Muscle layer of colon (tissue), 2 donors: ENCODE results near the gene SNX21.
"Not testable (repeated sequence)": the region's sequence is repeated elsewhere in the genome, so short reads cannot be mapped to it uniquely, and the experiment has no call there.

ENCODE experiments used
- H3K27ac ChIP-seq: one replicate; pipeline ENCODE4 v1.7.0; 2013; ENCODE audit warnings: low read depth, mild to moderate bottlenecking, low read length, moderate library complexity
- H3K27me3 ChIP-seq, 2 donors: one replicate each; pipeline ENCODE4 v1.7.0; 2013; ENCODE audit warnings: low read length in 2 of 2, mild to moderate bottlenecking in 2 of 2; ENCODE audit not compliant: insufficient read depth in 2 of 2, control insufficient read depth in 1 of 2
- H3K36me3 ChIP-seq: one replicate; pipeline ENCODE4 v1.7.0; 2013; ENCODE audit warnings: mild to moderate bottlenecking, low read length; ENCODE audit not compliant: insufficient read depth
- H3K4me1 ChIP-seq: one replicate; pipeline ENCODE4 v1.7.0; 2013; ENCODE audit warnings: mild to moderate bottlenecking, low read length; ENCODE audit not compliant: insufficient read depth
- H3K4me3 ChIP-seq, 2 donors: one replicate each; pipeline ENCODE4 v1.7.0; 2013; ENCODE audit warnings: low read length in 2 of 2, low read depth in 1 of 2, mild to moderate bottlenecking in 1 of 2, moderate library complexity in 1 of 2
- H3K9ac ChIP-seq: one replicate; pipeline ENCODE4 v1.7.0; 2013; ENCODE audit warnings: low read length
- H3K9me3 ChIP-seq: one replicate; pipeline ENCODE4 v1.7.0; 2013; ENCODE audit warnings: mild to moderate bottlenecking, low read length
- donor health status: abdominal sarcoma.
- donor health status: Adenocarcinoma of cecum.

SNX21 gene

DNA sequence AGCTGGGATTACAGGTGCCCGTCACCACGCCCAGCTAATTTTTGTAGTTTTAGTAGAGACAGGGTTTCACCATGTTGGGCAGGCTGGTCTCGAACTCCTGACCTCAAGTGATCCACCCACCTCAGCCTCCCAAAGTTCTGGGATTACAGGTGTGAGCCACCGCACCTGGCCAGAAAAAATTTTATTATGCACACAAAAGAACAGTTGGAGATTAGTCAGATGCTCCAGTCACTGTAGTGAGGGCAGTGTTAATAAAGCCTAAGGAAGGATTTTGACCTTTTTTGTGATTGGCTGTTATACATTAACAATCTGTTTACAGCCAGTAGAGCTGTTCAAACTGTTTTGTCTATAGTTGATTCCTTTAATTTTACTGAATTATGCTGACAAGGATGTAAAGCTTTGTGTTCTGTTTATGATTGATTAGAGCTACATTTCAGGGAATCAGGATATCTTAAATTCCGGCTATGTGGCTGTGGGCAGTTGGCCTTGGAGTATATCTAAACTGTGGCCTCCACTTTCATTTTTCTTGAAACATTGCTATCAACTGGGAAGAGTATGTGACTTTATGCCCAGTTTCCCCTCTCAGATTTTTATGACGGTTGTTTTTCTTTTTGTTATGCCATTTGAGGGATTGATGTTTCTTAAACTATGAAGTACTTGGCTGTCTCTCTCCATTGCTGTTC is 33.7 kb downstream of the SNX21 start:
- Histone ChIP-seq H3K27ac (no peak overlapping the region), H3K9me3 (no peaks in the 10 kb centered on the region), H3K4me1 (peaks cover 6% of the 10 kb centered on the region), H3K36me3 (no peaks in the 10 kb centered on the region), H3K4me3 (no peak overlapping the region), H3K27me3 (no peaks in the 10 kb centered on the region), H3K9ac (no peak overlapping the region)

- Histone ChIP-seq H3K27me3 (no peaks in the 10 kb centered on the region), H3K4me3 (no peak overlapping the region), H3K9me3 (no peaks in the 10 kb centered on the region), H3K27ac (no peak overlapping the region), H3K9ac (no peak overlapping the region), H3K36me3 (no peaks in the 10 kb centered on the region), H3K4me1 (peaks cover 6% of the 10 kb centered on the region)
Observed at GRCh38 chr20:45867819-45868176, 34.2 kb downstream of the SNX21 start.

- Histone ChIP-seq H3K27me3 (no peaks in the 10 kb centered on the region), H3K4me3 (no peak overlapping the region), H3K9ac (no peak overlapping the region), H3K9me3 (no peaks in the 10 kb centered on the region), H3K4me1 (peaks cover 2% of the 10 kb centered on the region), H3K27ac (no peak overlapping the region), H3K36me3 (peaks cover 12% of the 10 kb centered on the region)
Observed at GRCh38 chr20:45872626-45873025, 39.0 kb downstream of the SNX21 start.

- peaks cover 20% of the 10 kb centered on the region for H3K36me3 ChIP-seq
- no peak overlapping the region for H3K27ac ChIP-seq
- no peak overlapping the region for H3K9ac ChIP-seq
- H3K9me3 ChIP-seq: no peaks in the 10 kb centered on the region
- no peaks in the 10 kb centered on the region for H3K27me3 ChIP-seq
- no peaks in the 10 kb centered on the region for H3K4me1 ChIP-seq
- H3K4me3 ChIP-seq: no peak overlapping the region
Observed at GRCh38 chr20:45873409-45874103, 40.0 kb downstream of the SNX21 start.

GRCh38 chr20:45874104-45874481 is 40.5 kb downstream of the SNX21 start:
- H3K9ac ChIP-seq, H3K4me3 ChIP-seq, H3K27ac ChIP-seq, H3K27me3 ChIP-seq, H3K4me1 ChIP-seq, H3K9me3 ChIP-seq: not testable (repeated sequence)
- peaks cover 20% of the 10 kb centered on the region for H3K36me3 ChIP-seq

GRCh38 chr20:45874576-45874975 is 41.0 kb downstream of the SNX21 start:
- Histone ChIP-seq H3K4me1 (no peaks in the 10 kb centered on the region), H3K9me3 (no peaks in the 10 kb centered on the region), H3K9ac (no peak overlapping the region), H3K36me3 (peaks cover 20% of the 10 kb centered on the region), H3K4me3 (no peak overlapping the region), H3K27me3 (no peaks in the 10 kb centered on the region), H3K27ac (no peak overlapping the region)

GRCh38 chr20:45878076-45878761 is 44.6 kb downstream of the SNX21 start:
- Histone ChIP-seq H3K4me3 (no peak overlapping the region), H3K9me3 (no peaks in the 10 kb centered on the region), H3K4me1 (peaks cover 5% of the 10 kb centered on the region), H3K27ac (no peak overlapping the region), H3K9ac (no peak overlapping the region), H3K36me3 (peaks cover 33% of the 10 kb centered on the region), H3K27me3 (no peaks in the 10 kb centered on the region)

DNA sequence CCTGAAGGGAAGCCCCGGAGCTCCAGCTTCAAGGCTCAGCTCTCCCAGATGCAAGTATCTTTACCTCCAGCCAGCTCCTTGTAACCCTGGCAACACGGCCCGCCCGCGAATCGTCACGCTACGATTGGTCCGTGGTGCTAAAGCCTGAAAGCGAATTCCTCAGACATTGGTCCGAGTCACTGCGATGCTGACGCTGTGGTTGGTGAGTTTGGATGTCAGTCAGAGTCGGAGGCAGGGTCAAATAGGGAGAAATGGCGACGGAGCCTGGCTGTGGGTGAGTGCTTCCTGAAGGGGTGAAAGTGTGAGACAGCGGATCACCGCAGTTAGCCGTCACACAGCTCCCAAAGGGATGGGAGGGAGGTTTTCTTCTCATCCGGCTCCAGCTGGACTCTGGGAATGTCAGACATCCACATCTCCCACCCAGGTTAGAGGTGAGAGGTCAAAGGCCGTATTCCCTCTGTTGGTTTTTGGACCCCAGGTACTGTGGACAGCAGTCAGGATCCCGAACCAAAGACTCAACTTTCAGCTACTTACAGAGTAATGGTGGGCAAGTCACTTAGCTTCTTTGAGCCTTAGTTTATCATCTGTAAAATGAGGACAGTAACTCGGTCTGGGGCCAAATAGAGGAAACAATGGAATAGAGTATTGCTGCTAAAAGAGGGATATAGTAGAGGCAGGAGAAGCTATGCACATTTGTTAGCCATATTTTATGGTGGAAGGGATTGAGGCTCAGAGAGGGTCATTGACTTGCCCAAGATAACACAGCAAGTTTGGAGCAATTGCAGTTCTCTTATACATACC is 47.6 kb downstream of the SNX21 start, which contains the start of gene ZSWIM1:
TSS of gene ZSWIM1 (plus strand) at position 240 of the 801 bp plus-strand sequence. CDS start 1,366 bp downstream, outside the sequence.
- Histone ChIP-seq H3K9me3 (no peaks in the 10 kb centered on the region), H3K4me1 (peaks cover 5% of the 10 kb centered on the region), H3K27ac (peak within 1 kb of the TSS; percentile 88), H3K4me3 (peak within 1 kb of the TSS; percentile 60 to 80), H3K36me3 (peaks cover 41% of the 10 kb centered on the region), H3K9ac (peak within 1 kb of the TSS; percentile 65), H3K27me3 (no peaks in the 10 kb centered on the region)

DNA sequence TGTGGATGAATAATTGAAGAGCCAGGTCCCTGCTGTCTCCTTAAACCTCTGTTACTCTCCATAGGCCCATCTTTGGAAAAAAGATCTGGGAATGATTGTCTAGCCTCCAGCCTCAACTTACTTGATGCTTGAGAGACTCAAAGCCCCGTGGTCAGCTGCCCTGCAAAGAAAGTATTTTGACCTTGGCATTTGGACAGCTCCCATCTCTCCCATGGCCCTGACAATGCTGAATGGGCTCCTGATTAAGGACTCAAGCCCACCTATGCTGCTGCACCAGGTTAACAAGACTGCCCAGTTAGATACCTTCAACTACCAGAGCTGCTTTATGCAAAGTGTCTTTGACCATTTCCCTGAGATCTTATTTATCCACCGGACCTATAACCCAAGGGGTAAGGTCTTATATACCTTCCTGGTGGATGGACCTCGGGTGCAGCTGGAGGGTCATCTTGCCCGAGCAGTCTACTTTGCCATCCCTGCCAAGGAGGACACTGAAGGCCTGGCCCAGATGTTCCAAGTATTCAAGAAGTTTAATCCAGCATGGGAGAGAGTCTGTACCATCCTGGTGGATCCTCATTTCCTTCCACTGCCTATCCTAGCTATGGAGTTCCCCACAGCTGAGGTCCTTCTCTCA is 49.0 kb downstream of the SNX21 start:
- Histone ChIP-seq H3K27ac (no peak overlapping the region), H3K4me1 (peaks cover 5% of the 10 kb centered on the region), H3K27me3 (no peaks in the 10 kb centered on the region), H3K36me3 (peaks cover 35% of the 10 kb centered on the region), H3K4me3 (no peak overlapping the region), H3K9me3 (no peaks in the 10 kb centered on the region), H3K9ac (no peak overlapping the region)

DNA sequence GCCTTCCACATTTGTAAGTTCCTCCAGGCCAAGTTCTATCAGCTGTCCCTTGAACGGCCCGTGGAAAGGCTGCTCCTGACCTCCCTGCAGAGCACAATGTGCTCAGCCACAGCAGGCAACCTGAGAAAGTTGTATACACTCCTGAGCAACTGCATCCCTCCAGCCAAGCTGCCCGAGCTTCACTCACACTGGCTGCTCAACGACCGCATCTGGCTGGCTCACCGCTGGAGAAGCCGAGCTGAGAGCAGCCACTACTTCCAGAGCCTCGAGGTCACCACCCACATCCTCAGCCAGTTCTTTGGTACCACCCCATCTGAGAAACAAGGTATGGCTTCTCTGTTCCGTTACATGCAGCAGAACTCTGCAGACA is 49.5 kb downstream of the SNX21 start:
- Histone ChIP-seq H3K27ac (no peak overlapping the region), H3K27me3 (no peaks in the 10 kb centered on the region), H3K4me3 (no peak overlapping the region), H3K9ac (no peak overlapping the region), H3K9me3 (no peaks in the 10 kb centered on the region), H3K36me3 (peaks cover 30% of the 10 kb centered on the region), H3K4me1 (peaks cover 5% of the 10 kb centered on the region)
